ENCODE data around the gene PNLDC1.

GRCh38 chr6:159806021-159806458 lies 6.0 kb downstream of the PNLDC1 start:
- TF ChIP-seq REST (IDR thresholded peaks at IDR 0.05; ENCODE audit: unreplicated experiment), result no peak
- TF ChIP-seq CTCF (conservative IDR thresholded peaks at IDR 0.05; ENCODE audit: low read depth in 2 of 2), result no peak
- TF ChIP-seq EZH2phosphoT487 (IDR thresholded peaks at IDR 0.05; ENCODE audit: unreplicated experiment), result no peak
- TF ChIP-seq EZH2 (IDR thresholded peaks at IDR 0.05; ENCODE audit: low read depth, unreplicated experiment), result no peak
- no peak for TF ChIP-seq POLR2AphosphoS5 (IDR thresholded peaks at IDR 0.05; ENCODE audit: low read depth)

Measured in GM23338 (cell line).